ENCODE results near the gene AMOT.

- TF ChIP-seq POLR2AphosphoS5 (IDR thresholded peaks at IDR 0.05) (no peak), CTCF (IDR thresholded peaks at IDR 0.05) (no peak)
Observed at GRCh38 chrX:112866175-112866574, 25.5 kb upstream of the AMOT start.

Data from stomach (tissue), 4 donors.